NCI-H345 treated with DMSO at 0.1 percent for 48 hours (cell line): ENCODE data around the gene PCDHGC4.
A peak's percentile ranks its signal among the peaks of the same experiment; 100 is the strongest.

ENCODE experiments used
- DNase-seq: peaks from one replicate; lab custom pipeline; 2025; ENCODE audit not compliant: unreplicated experiment; lab: John Stamatoyannopoulos, UW

PCDHGC4 gene

GRCh38 chr5:141511771-141512325, 27.0 kb downstream of the PCDHGC4 start:
- DNase-seq: no peak

GRCh38 chr5:141512390-141512910, 27.6 kb downstream of the PCDHGC4 start:
- no peak for DNase-seq

- DNase-seq: no peak
These were observed 28.2 kb downstream of the PCDHGC4 start for GRCh38 chr5:141512911-141513626.

GRCh38 chr5:141513627-141514329, 28.9 kb downstream of the PCDHGC4 start:
- no peak for DNase-seq

GRCh38 chr5:141514330-141515133, 29.7 kb downstream of the PCDHGC4 start:
- DNase-seq: no peak

GRCh38 chr5:141515141-141515540, 30.3 kb downstream of the PCDHGC4 start:
- DNase-seq: no peak

- DNase-seq: no peak
These were observed 31.3 kb downstream of the PCDHGC4 start for GRCh38 chr5:141515946-141516671.

- no peak for DNase-seq
These were observed 31.8 kb downstream of the PCDHGC4 start for GRCh38 chr5:141516672-141517025.

GRCh38 chr5:141517312-141517711, 32.5 kb downstream of the PCDHGC4 start:
- DNase-seq: no peak

- DNase-seq: no peak
These were observed 33.2 kb downstream of the PCDHGC4 start for GRCh38 chr5:141517880-141518617.

GRCh38 chr5:141518618-141519015, 33.8 kb downstream of the PCDHGC4 start:
- DNase-seq: no peak

- no peak for DNase-seq
These were observed 35.1 kb downstream of the PCDHGC4 start for GRCh38 chr5:141519605-141520565.

GRCh38 chr5:141521244-141521781, 36.5 kb downstream of the PCDHGC4 start:
- DNase-seq: no peak

- DNase-seq: no peak
These were observed 37.5 kb downstream of the PCDHGC4 start for GRCh38 chr5:141522301-141522700.

GRCh38 chr5:141523991-141524390, 39.2 kb downstream of the PCDHGC4 start:
- no peak for DNase-seq

GRCh38 chr5:141524604-141525597, 40.1 kb downstream of the PCDHGC4 start:
- peak; percentile 67 for DNase-seq

- DNase-seq: no peak
These were observed 40.8 kb downstream of the PCDHGC4 start for GRCh38 chr5:141525653-141526052.
